RWPE2 (cell line): ENCODE measurements around the gene SLFNL1.

Experiments used
- ATAC-seq: fragments of 200-7000 bp; cut with Tn5 transposase; 3 replicates; pipeline ENCODE4 v1.9.1; 2021; ENCODE audit warnings: low read depth
- DNase-seq: peaks from one replicate; pipeline ENCODE4 v3.0.0-alpha.2; 2020; ENCODE audit warnings: low spot score
- H3K27ac ChIP-seq: fragments of 450-650 bp; 2 replicates; pipeline ENCODE4 v1.5.1; 2017; ENCODE audit warnings: mild to moderate bottlenecking; ENCODE audit not compliant: poor library complexity, severe bottlenecking
- H3K27me3 ChIP-seq: fragments of 250-450 bp; sonication (Bioruptor Pico); 2 replicates; pipeline ENCODE4 v1.5.1; 2021; ENCODE audit warnings: mild to moderate bottlenecking, moderate library complexity; ENCODE audit not compliant: insufficient read depth, poor library complexity, severe bottlenecking
- H3K36me3 ChIP-seq: fragments of 250-450 bp; sonication (Bioruptor Pico); 2 replicates; pipeline ENCODE4 v1.5.1; 2020; ENCODE audit warnings: low read depth, mild to moderate bottlenecking, moderate library complexity
- H3K4me1 ChIP-seq: fragments of 250-450 bp; sonication (Bioruptor Pico); 2 replicates; pipeline ENCODE4 v1.5.1; 2021; ENCODE audit warnings: mild to moderate bottlenecking, moderate library complexity; ENCODE audit not compliant: insufficient read depth, poor library complexity, severe bottlenecking
- H3K4me3 ChIP-seq: fragments of 250-450 bp; sonication (Bioruptor Pico); 2 replicates; pipeline ENCODE4 v1.5.1; 2021; ENCODE audit warnings: mild to moderate bottlenecking, moderate library complexity; ENCODE audit not compliant: severe bottlenecking
- H3K9me3 ChIP-seq: fragments of 250-450 bp; sonication (Bioruptor Pico); 2 replicates; pipeline ENCODE4 v1.5.1; 2021; ENCODE audit warnings: mild to moderate bottlenecking, moderate library complexity; ENCODE audit not compliant: severe bottlenecking
- TF ChIP-seq, protein P1 (sequence below): fragments of 450-650 bp; IDR thresholded peaks from one replicate; pipeline ENCODE4 v1.5.1; 2017; ENCODE audit warnings: mild to moderate bottlenecking, moderate library complexity; ENCODE audit not compliant: poor library complexity, severe bottlenecking

SLFNL1 gene

DNA sequence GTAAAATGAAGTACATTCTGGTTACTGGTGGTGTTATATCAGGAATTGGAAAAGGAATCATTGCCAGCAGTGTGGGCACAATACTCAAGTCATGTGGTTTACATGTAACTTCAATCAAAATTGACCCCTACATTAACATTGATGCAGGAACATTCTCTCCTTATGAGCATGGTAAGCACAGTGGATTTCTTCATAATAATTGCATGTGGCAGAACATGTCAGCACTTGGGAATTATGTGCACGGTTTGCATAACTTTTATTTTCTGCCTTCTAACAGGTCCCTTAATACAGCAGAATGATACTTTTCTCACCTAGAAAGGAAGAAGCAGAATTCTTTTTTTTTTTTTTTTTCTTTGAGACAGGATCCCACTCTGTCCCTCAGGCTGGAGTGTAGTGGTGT, 38.2 kb downstream of the SLFNL1 start:
- Histone ChIP-seq H3K4me1 (peaks cover 36% of the 10 kb centered on the region), H3K4me3 (no peak overlapping the region), H3K9me3 (no peaks in the 10 kb centered on the region), H3K27ac (peak overlapping the region; percentile 81), H3K36me3 (peaks cover 69% of the 10 kb centered on the region), H3K27me3 (no peaks in the 10 kb centered on the region)
- no peak for DNase-seq
- ATAC-seq: no peak
- TF ChIP-seq, protein P1, sequence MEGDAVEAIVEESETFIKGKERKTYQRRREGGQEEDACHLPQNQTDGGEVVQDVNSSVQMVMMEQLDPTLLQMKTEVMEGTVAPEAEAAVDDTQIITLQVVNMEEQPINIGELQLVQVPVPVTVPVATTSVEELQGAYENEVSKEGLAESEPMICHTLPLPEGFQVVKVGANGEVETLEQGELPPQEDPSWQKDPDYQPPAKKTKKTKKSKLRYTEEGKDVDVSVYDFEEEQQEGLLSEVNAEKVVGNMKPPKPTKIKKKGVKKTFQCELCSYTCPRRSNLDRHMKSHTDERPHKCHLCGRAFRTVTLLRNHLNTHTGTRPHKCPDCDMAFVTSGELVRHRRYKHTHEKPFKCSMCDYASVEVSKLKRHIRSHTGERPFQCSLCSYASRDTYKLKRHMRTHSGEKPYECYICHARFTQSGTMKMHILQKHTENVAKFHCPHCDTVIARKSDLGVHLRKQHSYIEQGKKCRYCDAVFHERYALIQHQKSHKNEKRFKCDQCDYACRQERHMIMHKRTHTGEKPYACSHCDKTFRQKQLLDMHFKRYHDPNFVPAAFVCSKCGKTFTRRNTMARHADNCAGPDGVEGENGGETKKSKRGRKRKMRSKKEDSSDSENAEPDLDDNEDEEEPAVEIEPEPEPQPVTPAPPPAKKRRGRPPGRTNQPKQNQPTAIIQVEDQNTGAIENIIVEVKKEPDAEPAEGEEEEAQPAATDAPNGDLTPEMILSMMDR: no peak

DNA sequence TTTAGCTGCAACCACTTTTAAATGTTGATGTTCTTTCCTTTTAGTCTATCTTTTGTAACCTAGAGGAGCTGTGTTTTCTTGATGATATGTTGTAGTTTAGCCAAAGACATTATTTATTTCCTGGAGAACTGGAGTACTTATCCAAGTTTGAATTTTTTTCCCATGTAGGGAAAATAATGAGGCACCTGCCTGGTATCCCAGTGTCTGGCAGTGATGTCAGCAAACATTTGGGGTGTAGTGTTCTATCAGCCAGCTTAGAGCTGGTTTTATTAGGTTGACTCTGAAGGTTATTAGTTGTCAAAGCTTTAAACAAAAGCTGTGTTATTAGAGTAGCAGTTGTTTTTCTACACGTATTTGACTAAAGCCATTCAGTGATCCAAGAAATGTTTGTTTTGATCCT, 38.8 kb downstream of the SLFNL1 start:
- Histone ChIP-seq H3K4me1 (peaks cover 36% of the 10 kb centered on the region), H3K27ac (peak overlapping the region; percentile 81), H3K27me3 (no peaks in the 10 kb centered on the region), H3K9me3 (no peaks in the 10 kb centered on the region), H3K36me3 (peaks cover 63% of the 10 kb centered on the region), H3K4me3 (no peak overlapping the region)
- TF ChIP-seq, protein P1: no peak
- DNase-seq: no peak
- no peak for ATAC-seq

DNA sequence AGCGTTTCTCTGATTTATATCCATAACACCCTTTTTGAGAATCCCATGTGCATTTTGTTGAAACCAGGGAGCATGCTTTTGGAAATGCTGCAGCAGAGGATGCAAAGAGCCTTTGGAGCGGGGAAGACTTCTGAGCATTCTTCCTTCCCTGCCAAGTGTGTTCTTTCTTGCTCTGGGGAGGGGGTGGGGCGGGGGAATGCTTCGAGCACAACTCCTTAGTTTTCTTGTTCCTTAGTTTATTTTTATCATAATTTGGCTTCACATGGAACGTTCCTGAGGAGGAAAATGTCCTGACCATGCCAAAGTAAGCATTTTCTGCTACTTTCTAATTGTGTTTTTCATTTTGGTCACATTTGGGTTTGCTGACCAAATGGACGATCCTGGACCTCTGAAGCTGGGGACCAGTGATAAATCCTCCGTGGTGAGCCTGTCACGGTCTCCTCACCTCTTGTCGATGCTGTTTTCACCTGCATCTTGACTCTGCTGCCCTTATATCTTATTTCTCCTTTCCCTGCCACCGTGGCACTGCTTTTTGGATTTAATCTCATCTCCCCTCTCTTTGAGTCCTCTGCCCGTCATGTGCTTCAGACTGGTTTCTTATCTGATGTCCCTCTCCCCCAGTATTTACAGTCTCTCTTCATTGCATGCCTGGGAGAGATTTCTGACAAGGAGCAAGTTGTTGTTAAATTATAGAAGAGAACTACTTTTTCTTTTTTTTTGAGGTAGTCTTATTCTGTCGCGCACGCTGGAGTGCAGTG, 39.7 kb downstream of the SLFNL1 start:
- H3K27ac ChIP-seq: peak overlapping the region; percentile 81
- no peak for ATAC-seq
- no peak for DNase-seq
- peaks cover 55% of the 10 kb centered on the region for H3K36me3 ChIP-seq
- TF ChIP-seq, protein P1: no peak
- H3K4me1 ChIP-seq: peaks cover 36% of the 10 kb centered on the region
- no peaks in the 10 kb centered on the region for H3K9me3 ChIP-seq
- no peaks in the 10 kb centered on the region for H3K27me3 ChIP-seq
- no peak overlapping the region for H3K4me3 ChIP-seq

DNA sequence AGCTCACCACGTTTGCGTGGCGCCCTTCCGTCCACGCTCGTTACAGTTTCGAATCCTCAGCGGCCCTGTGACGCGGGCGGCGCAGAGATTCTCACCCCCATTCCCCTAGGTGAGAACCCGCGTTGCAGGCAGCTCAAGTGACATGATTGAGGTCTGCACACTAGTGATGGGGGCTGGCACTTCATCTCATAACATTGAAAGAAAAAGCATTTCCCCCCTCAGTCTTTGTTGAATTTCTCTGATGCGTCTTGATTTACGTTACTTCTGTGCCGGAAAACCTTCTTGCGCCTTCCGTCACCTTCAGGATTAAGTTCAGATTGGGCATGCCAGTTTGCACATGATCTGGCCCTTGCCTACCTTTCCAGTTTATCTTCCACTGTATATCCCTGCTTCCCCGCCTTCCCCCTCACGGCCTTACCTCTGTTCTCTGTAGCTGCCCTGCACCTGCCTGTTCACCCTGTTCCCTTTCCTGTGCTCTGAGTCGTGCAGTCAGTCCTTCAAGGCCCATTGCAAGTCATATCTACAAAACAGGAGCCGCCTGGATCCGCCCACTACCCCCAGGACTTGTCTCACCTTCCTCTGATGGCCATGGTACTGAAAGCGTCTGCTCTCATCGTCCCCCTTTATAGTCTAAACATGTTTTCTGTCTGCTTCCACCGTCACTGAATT, 40.9 kb downstream of the SLFNL1 start:
- Histone ChIP-seq H3K4me1 (peaks cover 36% of the 10 kb centered on the region), H3K27me3 (no peaks in the 10 kb centered on the region), H3K4me3 (peak overlapping the region; percentile 46), H3K9me3 (no peaks in the 10 kb centered on the region), H3K36me3 (peaks cover 42% of the 10 kb centered on the region), H3K27ac (peak overlapping the region; percentile 81)
- DNase-seq: no peak
- peak; percentile 17 for ATAC-seq
- TF ChIP-seq, protein P1: no peak

DNA sequence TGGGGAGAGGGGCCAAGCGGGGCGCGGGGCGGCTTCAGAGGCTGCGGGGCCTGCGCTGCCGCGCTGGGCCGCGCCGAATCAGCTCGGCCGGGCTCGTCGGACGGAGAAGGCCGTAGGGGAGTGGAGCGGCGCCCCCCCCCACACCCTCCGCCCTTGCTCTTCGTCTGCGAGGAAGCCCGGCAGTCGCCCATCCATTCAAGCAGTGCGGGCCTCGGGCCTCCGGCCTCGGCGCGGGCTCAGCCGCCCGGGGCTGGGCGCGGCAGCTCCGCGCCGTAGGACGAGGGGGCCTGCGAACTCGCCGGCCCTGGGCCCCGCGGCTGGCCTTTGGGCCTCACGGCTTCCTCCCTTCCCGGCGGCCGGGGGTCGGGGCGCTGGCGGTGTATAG, 41.5 kb downstream of the SLFNL1 start:
- Histone ChIP-seq H3K4me1 (peaks cover 36% of the 10 kb centered on the region), H3K27ac (peak overlapping the region; percentile 81), H3K4me3 (peak overlapping the region; percentile 46), H3K9me3 (no peaks in the 10 kb centered on the region), H3K36me3 (peaks cover 37% of the 10 kb centered on the region), H3K27me3 (no peaks in the 10 kb centered on the region)
- ATAC-seq: no peak; the same call in 2 of the 3 replicates
- TF ChIP-seq, protein P1: no peak
- no peak for DNase-seq
